Left ventricle myocardium inferior (tissue), 1 donor: Measurements from ENCODE around the gene DHRS2. TPM values are rescaled to one million over a fixed set of nuclear protein-coding genes. Genes with fewer than 3 reads are reported as not detected.

Source experiments
- DNase-seq: peaks from one replicate; pipeline ENCODE4 v3.0.0-alpha.2; 2020
- H3K27ac ChIP-seq: fragments of 200-600 bp; replicated peaks from 2 replicates; pipeline ENCODE4 v1.8.0; 2021
- H3K27me3 ChIP-seq: fragments of 200-600 bp; 2 replicates; pipeline ENCODE4 v1.8.0; 2021; ENCODE audit warnings: low read depth
- H3K36me3 ChIP-seq: fragments of 200-600 bp; 2 replicates; pipeline ENCODE4 v1.8.0; 2021
- H3K4me1 ChIP-seq: fragments of 200-600 bp; 2 replicates; pipeline ENCODE4 v1.8.0; 2021
- H3K4me3 ChIP-seq: fragments of 200-600 bp; 2 replicates; pipeline ENCODE4 v1.8.0; 2021; ENCODE audit warnings: mild to moderate bottlenecking, moderate library complexity
- H3K9me3 ChIP-seq: fragments of 200-600 bp; replicated peaks from 2 replicates; pipeline ENCODE4 v1.8.0; 2021
- intact Hi-C: fragments of 100-400 bp; cut with micrococcal nuclease; formaldehyde crosslinking; loops from one replicate; pipeline ENCODE4 v1.11.0; 2022
- total RNA-seq: library from RNA; stranded (reverse); fragmentation: NEBNext Ultra II Directional; extraction: Animal tissue kit (Norgen Biotek cat#: 25700); gene quantifications from one replicate; pipeline ENCODE4 v1.2.1, GENCODE V29; 2021
- TF ChIP-seq, protein P1 (sequence below): fragments of 200-600 bp; IDR thresholded peaks from 2 replicates; pipeline ENCODE4 v1.8.0; 2021; ENCODE audit warnings: antibody characterized with exemption, mild to moderate bottlenecking, borderline replicate concordance
- donor health status: DM: no; HTN: yes; CAD: no; lungs with severe emphysema.

Gene DHRS2
- total RNA-seq, 1 donor from 2014 or later = not detected

DNA sequence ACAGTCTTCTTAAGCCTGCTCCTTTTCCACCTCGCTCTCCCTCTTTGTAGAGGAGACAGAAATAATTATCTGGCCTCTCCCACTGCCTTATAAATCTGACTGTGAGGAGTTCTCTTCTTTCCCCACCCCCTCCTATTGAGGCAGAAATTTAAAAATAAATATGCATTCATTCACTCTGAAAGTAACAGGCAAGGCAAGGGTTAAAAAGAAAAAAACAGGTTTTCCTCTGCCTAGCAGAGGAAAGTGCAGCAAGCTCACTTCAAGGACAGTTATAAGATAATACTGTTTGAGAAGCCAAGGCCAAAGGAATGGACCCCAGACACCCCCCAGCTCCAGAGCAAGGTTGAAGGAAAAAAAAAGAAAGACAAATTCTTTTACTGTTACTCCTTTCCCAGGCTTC is 56.3 kb downstream of the DHRS2 start:
- TF ChIP-seq, protein P1, sequence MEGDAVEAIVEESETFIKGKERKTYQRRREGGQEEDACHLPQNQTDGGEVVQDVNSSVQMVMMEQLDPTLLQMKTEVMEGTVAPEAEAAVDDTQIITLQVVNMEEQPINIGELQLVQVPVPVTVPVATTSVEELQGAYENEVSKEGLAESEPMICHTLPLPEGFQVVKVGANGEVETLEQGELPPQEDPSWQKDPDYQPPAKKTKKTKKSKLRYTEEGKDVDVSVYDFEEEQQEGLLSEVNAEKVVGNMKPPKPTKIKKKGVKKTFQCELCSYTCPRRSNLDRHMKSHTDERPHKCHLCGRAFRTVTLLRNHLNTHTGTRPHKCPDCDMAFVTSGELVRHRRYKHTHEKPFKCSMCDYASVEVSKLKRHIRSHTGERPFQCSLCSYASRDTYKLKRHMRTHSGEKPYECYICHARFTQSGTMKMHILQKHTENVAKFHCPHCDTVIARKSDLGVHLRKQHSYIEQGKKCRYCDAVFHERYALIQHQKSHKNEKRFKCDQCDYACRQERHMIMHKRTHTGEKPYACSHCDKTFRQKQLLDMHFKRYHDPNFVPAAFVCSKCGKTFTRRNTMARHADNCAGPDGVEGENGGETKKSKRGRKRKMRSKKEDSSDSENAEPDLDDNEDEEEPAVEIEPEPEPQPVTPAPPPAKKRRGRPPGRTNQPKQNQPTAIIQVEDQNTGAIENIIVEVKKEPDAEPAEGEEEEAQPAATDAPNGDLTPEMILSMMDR = no peak
- intact Hi-C loops = no loop called here
- H3K4me1 ChIP-seq = peaks cover 29% of the 10 kb centered on the region
- no peak overlapping the region for H3K4me3 ChIP-seq
- peaks cover 7% of the 10 kb centered on the region for H3K27me3 ChIP-seq
- no peak for DNase-seq
- H3K36me3 ChIP-seq = no peaks in the 10 kb centered on the region
- H3K27ac ChIP-seq = no peak overlapping the region
- no peaks in the 10 kb centered on the region for H3K9me3 ChIP-seq

DNA sequence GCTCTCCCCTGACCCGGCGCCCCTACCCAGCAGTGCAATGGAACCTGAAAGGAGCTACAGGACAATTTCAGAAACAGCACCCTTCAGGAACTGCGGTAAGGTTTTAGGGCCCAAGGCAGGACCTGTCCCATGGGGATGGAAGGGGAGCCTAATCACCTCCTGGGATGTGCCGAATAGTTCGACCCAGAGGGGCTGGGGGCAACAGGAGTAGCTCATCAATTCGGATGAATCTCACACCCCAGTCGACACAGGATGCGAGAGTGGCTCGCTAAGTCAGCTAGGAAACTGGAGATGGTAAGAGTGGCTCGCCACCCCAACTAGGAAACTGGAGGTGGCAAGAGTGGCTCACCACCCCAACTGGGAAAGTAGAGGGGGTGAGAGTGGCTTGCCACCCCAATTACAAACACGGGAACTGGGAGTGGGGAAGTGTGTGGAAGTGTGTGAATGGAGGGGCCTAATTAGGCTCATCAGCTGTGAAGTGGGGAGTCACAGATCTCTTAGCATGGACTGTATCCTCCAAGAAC is 57.1 kb downstream of the DHRS2 start:
- intact Hi-C loops = no loop called here
- Histone ChIP-seq H3K36me3 (no peaks in the 10 kb centered on the region), H3K9me3 (no peaks in the 10 kb centered on the region), H3K27ac (no peak overlapping the region), H3K4me1 (peaks cover 29% of the 10 kb centered on the region), H3K4me3 (no peak overlapping the region), H3K27me3 (peaks cover 7% of the 10 kb centered on the region)
- TF ChIP-seq, protein P1 = no peak
- DNase-seq = no peak

DNA sequence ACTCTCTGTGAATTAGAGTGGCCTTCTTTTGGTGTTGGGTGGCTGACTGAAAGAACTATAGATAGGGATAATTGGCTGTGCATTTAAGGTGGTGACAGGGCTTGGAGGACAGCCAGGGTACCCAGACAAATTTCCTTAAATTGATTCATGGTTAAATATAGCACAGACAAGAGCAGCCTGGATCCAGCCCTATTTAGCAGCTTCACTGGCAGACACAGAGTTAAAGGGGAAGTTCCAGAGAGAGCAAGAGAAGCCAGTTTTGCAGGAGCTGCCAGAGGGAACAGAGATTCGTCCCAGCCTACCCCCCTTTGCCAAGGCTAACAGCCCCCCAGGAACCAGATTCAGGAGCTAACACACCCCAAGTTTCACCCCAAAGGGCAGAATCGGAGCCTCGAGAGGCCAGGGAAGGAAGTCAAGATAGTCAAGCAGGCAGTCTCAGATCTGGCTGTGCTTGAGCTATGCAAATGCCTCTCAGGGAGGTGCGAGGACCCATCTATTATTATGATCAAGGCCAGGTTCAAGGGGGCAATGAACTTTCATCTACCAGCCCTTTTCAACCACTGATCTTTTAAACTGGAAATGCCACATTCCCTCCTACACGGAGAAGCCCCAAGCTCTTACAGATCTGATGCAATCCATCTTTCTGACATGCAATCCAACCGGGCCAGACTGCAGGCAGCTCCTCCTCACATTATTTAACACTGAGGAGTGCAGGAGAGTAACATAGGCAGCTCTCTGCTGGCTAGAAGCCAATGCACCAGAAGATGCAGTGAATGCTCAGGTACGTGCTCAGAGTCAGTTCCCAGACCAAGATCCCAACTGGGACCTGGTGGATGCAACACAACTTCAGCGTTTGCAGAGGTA is 58.2 kb downstream of the DHRS2 start:
- Histone ChIP-seq H3K4me3 (peak overlapping the region; percentile 59), H3K36me3 (no peaks in the 10 kb centered on the region), H3K9me3 (no peaks in the 10 kb centered on the region), H3K27me3 (peaks cover 12% of the 10 kb centered on the region), H3K4me1 (peaks cover 29% of the 10 kb centered on the region), H3K27ac (no peak overlapping the region)
- intact Hi-C loops = no loop called here
- DNase-seq = no peak
- TF ChIP-seq, protein P1 = no peak

Other genes with a start within 250 kb of the DHRS2 start
- gene MYH6, start 228.1 kb upstream of the DHRS2 start, total RNA-seq = 1,823 TPM
- gene MYH7, start 200.7 kb upstream of the DHRS2 start, total RNA-seq = 14,853 TPM
- 17.2 TPM for gene NGDN, start 166.7 kb upstream of the DHRS2 start, total RNA-seq
- gene ZFHX2, start 84.6 kb upstream of the DHRS2 start, total RNA-seq = 0.74 TPM
- 17.2 TPM for gene THTPA, start 80.1 kb upstream of the DHRS2 start, total RNA-seq
- gene AP1G2, start 68.6 kb upstream of the DHRS2 start, total RNA-seq = 10.4 TPM
- 0.19 TPM for gene JPH4, start 57.6 kb upstream of the DHRS2 start, total RNA-seq